ENCODE data around the gene CAB39L. TPM values are rescaled to one million over a fixed set of nuclear protein-coding genes. Genes with fewer than 3 reads are reported as not detected.

Gene CAB39L
- polyA plus RNA-seq, 1 donor (not counting 4 experiments of a cell fraction or from before 2014, with no cell fraction given): 10.1 TPM

DNA sequence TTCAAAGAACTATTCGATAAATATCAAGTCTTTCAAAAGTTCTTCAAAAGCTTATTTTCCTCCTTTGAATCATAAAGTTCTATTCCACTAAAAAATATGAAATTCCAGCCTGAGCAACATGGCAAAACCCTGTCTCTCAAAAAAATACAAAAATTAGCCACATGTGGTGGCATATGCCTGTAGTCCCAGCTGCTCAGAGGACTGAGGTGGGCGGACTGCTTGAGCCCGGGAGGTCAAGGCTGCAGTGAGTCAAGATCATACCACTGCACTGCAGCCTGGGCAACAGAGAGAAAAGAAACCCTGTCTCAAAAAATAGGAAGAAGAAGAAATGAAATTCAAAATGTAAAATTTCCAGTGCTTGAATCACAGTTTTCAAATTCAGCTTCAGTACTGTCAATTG is 24.6 kb downstream of the CAB39L start:
- H3K4me1 ChIP-seq (ENCODE audit: control insufficient read depth, extremely low read depth, insufficient read depth, low read length): no peaks in the 10 kb centered on the region
- H3K27me3 ChIP-seq (ENCODE audit: control insufficient read depth, extremely low read depth, insufficient read depth, low read length): no peaks in the 10 kb centered on the region
- no peak overlapping the region for H3K9ac ChIP-seq (ENCODE audit: control insufficient read depth, extremely low read depth, insufficient read depth, low read length)
- no peaks in the 10 kb centered on the region for H3K79me2 ChIP-seq (ENCODE audit: control insufficient read depth, insufficient read depth, low read length)
- no peaks in the 10 kb centered on the region for H3K36me3 ChIP-seq (ENCODE audit: control insufficient read depth in 2 of 2, extremely low read depth in 1 of 2, insufficient read depth in 2 of 2, low read length in 2 of 2)
- H3K27ac ChIP-seq (ENCODE audit: control insufficient read depth, insufficient read depth, low read length): no peak overlapping the region
- no peaks in the 10 kb centered on the region for H3K9me1 ChIP-seq (ENCODE audit: control insufficient read depth, extremely low read depth, insufficient read depth, low read length)
- FAIRE-seq: no peak
- H2AFZ ChIP-seq (ENCODE audit: control insufficient read depth, low read length): no peak overlapping the region
- no peaks in the 10 kb centered on the region for H3K9me3 ChIP-seq (ENCODE audit: control insufficient read depth, low read depth, low read length)
- H3K4me2 ChIP-seq (ENCODE audit: control insufficient read depth, extremely low read depth, insufficient read depth, low read depth, low read length): no peak overlapping the region
- no peak for DNase-seq (ENCODE audit: low read depth, low spot score)
- TF ChIP-seq, protein P1, sequence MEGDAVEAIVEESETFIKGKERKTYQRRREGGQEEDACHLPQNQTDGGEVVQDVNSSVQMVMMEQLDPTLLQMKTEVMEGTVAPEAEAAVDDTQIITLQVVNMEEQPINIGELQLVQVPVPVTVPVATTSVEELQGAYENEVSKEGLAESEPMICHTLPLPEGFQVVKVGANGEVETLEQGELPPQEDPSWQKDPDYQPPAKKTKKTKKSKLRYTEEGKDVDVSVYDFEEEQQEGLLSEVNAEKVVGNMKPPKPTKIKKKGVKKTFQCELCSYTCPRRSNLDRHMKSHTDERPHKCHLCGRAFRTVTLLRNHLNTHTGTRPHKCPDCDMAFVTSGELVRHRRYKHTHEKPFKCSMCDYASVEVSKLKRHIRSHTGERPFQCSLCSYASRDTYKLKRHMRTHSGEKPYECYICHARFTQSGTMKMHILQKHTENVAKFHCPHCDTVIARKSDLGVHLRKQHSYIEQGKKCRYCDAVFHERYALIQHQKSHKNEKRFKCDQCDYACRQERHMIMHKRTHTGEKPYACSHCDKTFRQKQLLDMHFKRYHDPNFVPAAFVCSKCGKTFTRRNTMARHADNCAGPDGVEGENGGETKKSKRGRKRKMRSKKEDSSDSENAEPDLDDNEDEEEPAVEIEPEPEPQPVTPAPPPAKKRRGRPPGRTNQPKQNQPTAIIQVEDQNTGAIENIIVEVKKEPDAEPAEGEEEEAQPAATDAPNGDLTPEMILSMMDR (optimal IDR thresholded peaks at IDR 0.05 in 1 of 3, IDR thresholded peaks at IDR 0.05 in 1 of 3, conservative IDR thresholded peaks at IDR 0.05 in 1 of 3; ENCODE audit: extremely low read depth in 1 of 3, insufficient read depth in 2 of 3, low read length in 3 of 3): no peak
- no peak for TF ChIP-seq EZH2 (IDR thresholded peaks at IDR 0.05; ENCODE audit: low read length)
- dilution Hi-C loops (cut with MboI; ENCODE audit: extremely low pct_ligation_motif_present, low sequenced_read_pairs): no loop called here
- H3K4me3 ChIP-seq (ENCODE audit: control insufficient read depth in 2 of 3, extremely low read depth in 1 of 3, insufficient read depth in 2 of 3, low read depth in 1 of 3, low read length in 3 of 3): no peak overlapping the region
- H4K20me1 ChIP-seq (ENCODE audit: control insufficient read depth, extremely low read depth, insufficient read depth, low read length): no peaks in the 10 kb centered on the region

DNA sequence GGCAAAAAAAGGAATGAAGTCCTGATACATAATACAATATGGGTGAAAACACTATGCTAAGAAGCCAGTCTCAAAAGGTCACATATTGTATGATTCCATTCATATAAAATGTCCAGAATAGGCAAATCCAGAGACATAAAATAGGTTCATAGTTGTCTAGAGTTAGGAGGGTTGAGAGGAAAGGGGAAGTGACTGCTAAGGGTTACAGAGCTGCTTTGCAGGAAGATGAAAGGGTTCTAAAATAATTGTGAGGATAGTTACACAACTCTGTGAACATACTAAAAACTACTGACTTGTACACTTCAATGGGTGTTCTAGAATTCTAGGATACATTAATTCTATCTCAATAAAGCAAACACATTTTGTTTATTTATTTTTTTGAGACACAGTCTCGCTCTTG is 25.7 kb downstream of the CAB39L start:
- DNase-seq (ENCODE audit: low read depth, low spot score) (no peak), FAIRE-seq (no peak)
- no peaks in the 10 kb centered on the region for H3K36me3 ChIP-seq (ENCODE audit: control insufficient read depth in 2 of 2, extremely low read depth in 1 of 2, insufficient read depth in 2 of 2, low read length in 2 of 2)
- TF ChIP-seq, protein P1 (optimal IDR thresholded peaks at IDR 0.05 in 1 of 3, IDR thresholded peaks at IDR 0.05 in 1 of 3, conservative IDR thresholded peaks at IDR 0.05 in 1 of 3; ENCODE audit: extremely low read depth in 1 of 3, insufficient read depth in 2 of 3, low read length in 3 of 3): no peak
- no peak for TF ChIP-seq EZH2 (IDR thresholded peaks at IDR 0.05; ENCODE audit: low read length)
- no peaks in the 10 kb centered on the region for H3K79me2 ChIP-seq (ENCODE audit: control insufficient read depth, insufficient read depth, low read length)
- H3K4me1 ChIP-seq (ENCODE audit: control insufficient read depth, extremely low read depth, insufficient read depth, low read length): no peaks in the 10 kb centered on the region
- H3K9me1 ChIP-seq (ENCODE audit: control insufficient read depth, extremely low read depth, insufficient read depth, low read length): no peaks in the 10 kb centered on the region
- H3K4me2 ChIP-seq (ENCODE audit: control insufficient read depth, extremely low read depth, insufficient read depth, low read depth, low read length): no peak overlapping the region
- no peak overlapping the region for H3K27ac ChIP-seq (ENCODE audit: control insufficient read depth, insufficient read depth, low read length)
- H2AFZ ChIP-seq (ENCODE audit: control insufficient read depth, low read length): no peak overlapping the region
- H3K9ac ChIP-seq (ENCODE audit: control insufficient read depth, extremely low read depth, insufficient read depth, low read length): no peak overlapping the region
- dilution Hi-C loops (cut with MboI; ENCODE audit: extremely low pct_ligation_motif_present, low sequenced_read_pairs): no loop called here
- no peak overlapping the region for H3K4me3 ChIP-seq (ENCODE audit: control insufficient read depth in 2 of 3, extremely low read depth in 1 of 3, insufficient read depth in 2 of 3, low read depth in 1 of 3, low read length in 3 of 3)
- no peaks in the 10 kb centered on the region for H3K27me3 ChIP-seq (ENCODE audit: control insufficient read depth, extremely low read depth, insufficient read depth, low read length)
- no peaks in the 10 kb centered on the region for H3K9me3 ChIP-seq (ENCODE audit: control insufficient read depth, low read depth, low read length)
- H4K20me1 ChIP-seq (ENCODE audit: control insufficient read depth, extremely low read depth, insufficient read depth, low read length): no peaks in the 10 kb centered on the region

All from keratinocyte (primary cell).